RWPE1 (cell line): ENCODE data around the gene DOCK1.

Experiments used
- CTCF ChIA-PET: fragments of 350-600 bp; sonication (Branson Sonifier 250); formaldehyde crosslinking; extraction: SDS; loops from one replicate; lab custom pipeline; 2021; lab: Yijun Ruan, JAX
- POLR2A ChIA-PET: fragments of 400-600 bp; formaldehyde crosslinking; extraction: SDS; loops from one replicate; lab custom pipeline; 2020; ENCODE audit warnings: antibody characterized with exemption; ENCODE audit not compliant: low non-redundant PET; lab: Yijun Ruan, JAX
- DNase-seq: peaks from one replicate; pipeline ENCODE4 v3.0.0; 2012; ENCODE audit warnings: low spot score
- H3K27ac ChIP-seq: fragments of 450-650 bp; 2 replicates; pipeline ENCODE4 v1.5.1; 2017
- CTCF ChIP-seq: fragments of 450-650 bp; conservative IDR thresholded peaks from 2 replicates; pipeline ENCODE4 v1.5.1; 2017; ENCODE audit warnings: low read depth, mild to moderate bottlenecking

The DOCK1 gene

GRCh38 chr10:127227027-127227426 is 321.8 kb downstream of the DOCK1 start:
- ChIA-PET CTCF (no interaction called here), POLR2A (no interaction called here)
- no peak overlapping the region for H3K27ac ChIP-seq

GRCh38 chr10:127227663-127228062 is 322.4 kb downstream of the DOCK1 start:
- CTCF ChIA-PET: no interaction called here
- H3K27ac ChIP-seq: no peak overlapping the region
- POLR2A ChIA-PET: no interaction called here
- no peak for TF ChIP-seq CTCF
- DNase-seq: no peak

More at GRCh38 chr10:127227027-127227426, 321.8 kb downstream of the DOCK1 start:
- no peak for TF ChIP-seq CTCF
- no peak for DNase-seq

- ChIA-PET CTCF (interaction anchor here (0.6 kb wide), 1 partner anchor 322 kb away, joined by 3 read pairs; no protein-coding TSS in a partner anchor), POLR2A (no interaction called here)
- DNase-seq: no peak
- TF ChIP-seq CTCF: no peak
- H3K27ac ChIP-seq: no peak overlapping the region
These were observed 323.1 kb downstream of the DOCK1 start for GRCh38 chr10:127228195-127228787.

GRCh38 chr10:127234306-127234800 is 329.1 kb downstream of the DOCK1 start:
- no peak overlapping the region for H3K27ac ChIP-seq
- ChIA-PET CTCF (interaction anchor here (0.5 kb wide), 1 partner anchor 1334 kb away, joined by 4 read pairs; no protein-coding TSS in a partner anchor), POLR2A (no interaction called here)
- no peak for DNase-seq
- TF ChIP-seq CTCF: no peak

- H3K27ac ChIP-seq: no peak overlapping the region
- ChIA-PET CTCF (no interaction called here), POLR2A (no interaction called here)
- TF ChIP-seq CTCF: no peak
- no peak for DNase-seq
These were observed 331.0 kb downstream of the DOCK1 start for GRCh38 chr10:127236266-127236665.

GRCh38 chr10:127242914-127243313 is 337.7 kb downstream of the DOCK1 start:
- no peak for TF ChIP-seq CTCF
- ChIA-PET POLR2A (no interaction called here), CTCF (interaction anchor here (1.3 kb wide), 1 partner anchor 108 kb away, joined by 3 read pairs; no protein-coding TSS in a partner anchor)
- no peak for DNase-seq
- H3K27ac ChIP-seq: no peak overlapping the region
